AG10803 (cell line): ENCODE measurements around the gene B3GNT4.
A peak's percentile ranks its signal among the peaks of the same experiment; 100 is the strongest.
"Not testable (repeated sequence)": the region's sequence is repeated elsewhere in the genome, so short reads cannot be mapped to it uniquely, and the experiment has no call there.

ENCODE experiments used
- DNase-seq: peaks from one replicate; pipeline ENCODE4 v3.0.0; 2010; ENCODE audit warnings: low read depth
- H3K4me3 ChIP-seq: 2 replicates; pipeline ENCODE4 v1.5.1; 2011; ENCODE audit warnings: mild to moderate bottlenecking, low read length, control low read depth
- TF ChIP-seq, protein P1 (sequence below): conservative IDR thresholded peaks from 2 replicates; pipeline ENCODE4 v1.5.1; 2011; ENCODE audit warnings: mild to moderate bottlenecking, low read length, control low read depth, inconsistent platforms

B3GNT4 gene

GRCh38 chr12:122199484-122200355, 3.8 kb upstream of the B3GNT4 start:
- DNase-seq, result no peak
- TF ChIP-seq, protein P1, sequence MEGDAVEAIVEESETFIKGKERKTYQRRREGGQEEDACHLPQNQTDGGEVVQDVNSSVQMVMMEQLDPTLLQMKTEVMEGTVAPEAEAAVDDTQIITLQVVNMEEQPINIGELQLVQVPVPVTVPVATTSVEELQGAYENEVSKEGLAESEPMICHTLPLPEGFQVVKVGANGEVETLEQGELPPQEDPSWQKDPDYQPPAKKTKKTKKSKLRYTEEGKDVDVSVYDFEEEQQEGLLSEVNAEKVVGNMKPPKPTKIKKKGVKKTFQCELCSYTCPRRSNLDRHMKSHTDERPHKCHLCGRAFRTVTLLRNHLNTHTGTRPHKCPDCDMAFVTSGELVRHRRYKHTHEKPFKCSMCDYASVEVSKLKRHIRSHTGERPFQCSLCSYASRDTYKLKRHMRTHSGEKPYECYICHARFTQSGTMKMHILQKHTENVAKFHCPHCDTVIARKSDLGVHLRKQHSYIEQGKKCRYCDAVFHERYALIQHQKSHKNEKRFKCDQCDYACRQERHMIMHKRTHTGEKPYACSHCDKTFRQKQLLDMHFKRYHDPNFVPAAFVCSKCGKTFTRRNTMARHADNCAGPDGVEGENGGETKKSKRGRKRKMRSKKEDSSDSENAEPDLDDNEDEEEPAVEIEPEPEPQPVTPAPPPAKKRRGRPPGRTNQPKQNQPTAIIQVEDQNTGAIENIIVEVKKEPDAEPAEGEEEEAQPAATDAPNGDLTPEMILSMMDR, result no peak
- H3K4me3 ChIP-seq, result no peak overlapping the region

DNA sequence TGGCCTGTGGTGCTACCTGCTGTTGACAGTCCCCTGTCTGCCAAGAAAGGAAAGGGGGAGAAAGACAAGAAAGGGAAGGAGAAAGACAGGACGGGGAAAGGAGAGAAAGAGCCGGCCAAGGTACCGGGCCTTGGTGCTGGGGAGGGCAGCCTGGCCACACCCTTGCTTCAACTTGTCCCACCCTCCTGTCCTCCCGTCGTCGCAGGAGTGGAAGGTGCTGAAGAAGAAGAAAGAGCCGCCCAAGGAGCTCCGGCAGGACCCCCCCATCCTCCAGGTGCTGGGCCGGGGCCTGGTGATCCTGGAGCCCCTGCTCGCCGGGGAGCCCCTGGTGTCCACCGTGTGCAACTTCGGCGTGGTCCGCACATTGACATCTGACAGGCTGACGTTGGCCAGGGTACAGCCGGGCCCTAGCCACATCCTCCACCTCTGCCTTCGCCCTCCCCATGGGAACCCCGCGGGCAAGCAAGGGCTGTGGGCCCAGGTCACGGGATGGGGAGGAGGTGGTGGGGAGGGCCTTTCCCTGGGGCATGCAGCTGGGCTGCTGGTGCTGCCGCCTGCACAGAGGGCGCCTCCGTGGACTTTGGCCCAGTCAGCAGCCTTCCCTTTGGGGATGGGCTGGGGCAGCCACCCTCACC, 2.9 kb upstream of the B3GNT4 start:
- TF ChIP-seq, protein P1, result no peak
- DNase-seq, result no peak
- H3K4me3 ChIP-seq, result no peak overlapping the region

DNA sequence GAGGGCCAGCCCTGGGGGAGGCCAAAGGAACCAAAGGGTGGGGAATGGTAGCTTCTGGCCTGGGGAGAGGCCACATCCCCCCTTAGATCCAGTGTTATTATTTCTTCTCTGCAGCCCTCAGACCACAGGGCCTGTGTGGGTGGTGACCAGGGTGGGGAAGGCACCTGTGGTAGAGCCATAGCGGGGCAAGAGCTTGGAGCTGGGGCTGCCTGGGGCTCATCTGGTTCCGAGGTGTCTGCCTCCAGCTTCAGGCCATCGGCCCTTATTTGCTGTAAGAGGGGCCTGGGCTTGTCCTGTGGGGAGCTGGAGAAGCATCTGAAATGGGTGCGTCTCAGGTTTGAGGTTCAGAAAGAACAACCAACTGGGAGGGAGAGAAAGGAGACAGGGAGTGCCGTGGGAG, 2.1 kb upstream of the B3GNT4 start:
- TF ChIP-seq, protein P1, result no peak
- H3K4me3 ChIP-seq, result no peak overlapping the region
- DNase-seq, result no peak

DNA sequence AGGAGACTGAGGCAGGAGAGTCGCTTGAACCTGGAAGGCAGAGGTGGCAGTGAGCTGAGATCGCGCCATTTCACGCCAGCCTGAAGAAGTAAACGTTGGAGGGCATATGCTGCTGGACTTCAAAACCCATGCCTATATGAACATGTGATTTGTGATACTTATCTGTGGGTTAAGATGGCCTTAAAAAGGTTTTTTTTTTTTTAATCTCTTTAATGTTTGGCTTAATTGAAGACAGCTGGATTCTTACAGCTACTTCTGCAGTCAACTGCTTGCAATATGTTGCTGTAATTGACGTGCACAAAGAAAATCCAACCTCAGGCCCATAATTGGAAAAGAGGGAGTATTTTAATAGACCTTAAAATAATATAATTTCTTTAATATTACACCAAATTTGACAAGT, 1.5 kb upstream of the B3GNT4 start:
- no peak overlapping the region for H3K4me3 ChIP-seq
- TF ChIP-seq, protein P1, result no peak
- DNase-seq, result no peak

GRCh38 chr12:122202811-122203210, 698 bp upstream of the B3GNT4 start:
- H3K4me3 ChIP-seq, result peak overlapping the region; percentile 65

GRCh38 chr12:122204167-122205052, 901 bp downstream of the B3GNT4 start:
- no peak for DNase-seq
- TF ChIP-seq, protein P1, result no peak
- H3K4me3 ChIP-seq, result peak overlapping the region; percentile 26

More at GRCh38 chr12:122202811-122203210, 698 bp upstream of the B3GNT4 start:
- DNase-seq, result not testable (repeated sequence)

- no peak overlapping the region for H3K4me3 ChIP-seq
- DNase-seq, result no peak
These were observed 1.8 kb downstream of the B3GNT4 start for GRCh38 chr12:122205053-122205925.

More at GRCh38 chr12:122205053-122205925, 1.8 kb downstream of the B3GNT4 start:
- TF ChIP-seq, protein P1, result no peak
